ENCODE data around the gene IL15RA.
A peak's percentile ranks its signal among the peaks of the same experiment; 100 is the strongest.

Gene IL15RA

GRCh38 chr10:5988336-5988920 is 11.1 kb upstream of the IL15RA start:
- no peak overlapping the region for H3K27ac Mint-ChIP-seq
- H3K27me3 Mint-ChIP-seq: no peaks in the 10 kb centered on the region
- H3K4me1 Mint-ChIP-seq (ENCODE audit: low read depth): peaks cover 9% of the 10 kb centered on the region
- peaks cover 13% of the 10 kb centered on the region for H3K9me3 Mint-ChIP-seq (ENCODE audit: low read depth)
- peaks cover 14% of the 10 kb centered on the region for H3K36me3 Mint-ChIP-seq
- no peak overlapping the region for H3K4me3 Mint-ChIP-seq

DNA sequence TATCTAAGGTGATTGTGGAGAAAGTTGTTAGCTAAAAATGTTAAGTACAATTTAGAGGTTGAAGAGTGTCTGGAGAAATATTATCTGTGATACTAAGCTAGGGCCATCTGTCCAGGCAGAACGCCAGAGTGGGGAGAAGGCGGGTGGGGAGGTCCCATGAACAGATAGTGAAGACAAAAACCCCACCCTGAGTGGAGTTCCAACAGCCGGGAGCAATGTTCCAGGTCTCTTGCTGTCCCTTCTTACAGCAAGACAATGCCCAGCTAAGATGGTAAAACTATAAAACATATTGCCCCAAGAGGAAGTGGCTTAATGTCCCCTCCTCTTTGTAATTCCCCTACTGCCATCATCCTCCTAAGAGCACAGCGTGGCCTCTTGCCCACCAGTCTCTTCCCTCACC is 10.4 kb upstream of the IL15RA start:
- Mint-ChIP-seq H3K9me3 (ENCODE audit: low read depth) (peaks cover 13% of the 10 kb centered on the region), H3K27me3 (no peaks in the 10 kb centered on the region), H3K4me1 (ENCODE audit: low read depth) (peaks cover 9% of the 10 kb centered on the region), H3K27ac (no peak overlapping the region), H3K4me3 (no peak overlapping the region), H3K36me3 (peaks cover 14% of the 10 kb centered on the region)

- H3K36me3 Mint-ChIP-seq: no peaks in the 10 kb centered on the region
- H3K9me3 Mint-ChIP-seq (ENCODE audit: low read depth): no peaks in the 10 kb centered on the region
- peaks cover 9% of the 10 kb centered on the region for H3K4me1 Mint-ChIP-seq (ENCODE audit: low read depth)
- H3K27ac Mint-ChIP-seq: no peak overlapping the region
- H3K27me3 Mint-ChIP-seq: no peaks in the 10 kb centered on the region
- no peak overlapping the region for H3K4me3 Mint-ChIP-seq
Measured at GRCh38 chr10:5985029-5985428, 7.7 kb upstream of the IL15RA start.

- Mint-ChIP-seq H3K4me3 (no peak overlapping the region), H3K4me1 (ENCODE audit: low read depth) (peaks cover 9% of the 10 kb centered on the region), H3K36me3 (no peaks in the 10 kb centered on the region), H3K27me3 (no peaks in the 10 kb centered on the region), H3K27ac (no peak overlapping the region), H3K9me3 (ENCODE audit: low read depth) (no peaks in the 10 kb centered on the region)
Measured at GRCh38 chr10:5983774-5984173, 6.4 kb upstream of the IL15RA start.

GRCh38 chr10:5981529-5981928 is 4.2 kb upstream of the IL15RA start:
- Mint-ChIP-seq H3K27ac (no peak overlapping the region), H3K27me3 (no peaks in the 10 kb centered on the region), H3K9me3 (ENCODE audit: low read depth) (no peaks in the 10 kb centered on the region), H3K4me1 (ENCODE audit: low read depth) (peaks cover 3% of the 10 kb centered on the region), H3K4me3 (no peak overlapping the region), H3K36me3 (no peaks in the 10 kb centered on the region)

GRCh38 chr10:5978230-5978489 is 817 bp upstream of the IL15RA start:
- Mint-ChIP-seq H3K9me3 (ENCODE audit: low read depth) (no peaks in the 10 kb centered on the region), H3K4me1 (ENCODE audit: low read depth) (peaks cover 27% of the 10 kb centered on the region), H3K4me3 (peak overlapping the region; percentile 91), H3K36me3 (peaks cover 2% of the 10 kb centered on the region), H3K27ac (peak overlapping the region; percentile 93), H3K27me3 (no peaks in the 10 kb centered on the region)

GRCh38 chr10:5976512-5977470 is 552 bp downstream of the IL15RA start:
- peaks cover 2% of the 10 kb centered on the region for H3K36me3 Mint-ChIP-seq
- H3K4me3 Mint-ChIP-seq: peak overlapping the region; percentile 97
- no peaks in the 10 kb centered on the region for H3K27me3 Mint-ChIP-seq
- H3K4me1 Mint-ChIP-seq (ENCODE audit: low read depth): peaks cover 34% of the 10 kb centered on the region
- H3K27ac Mint-ChIP-seq: peak overlapping the region; percentile 97
- no peaks in the 10 kb centered on the region for H3K9me3 Mint-ChIP-seq (ENCODE audit: low read depth)

DNA sequence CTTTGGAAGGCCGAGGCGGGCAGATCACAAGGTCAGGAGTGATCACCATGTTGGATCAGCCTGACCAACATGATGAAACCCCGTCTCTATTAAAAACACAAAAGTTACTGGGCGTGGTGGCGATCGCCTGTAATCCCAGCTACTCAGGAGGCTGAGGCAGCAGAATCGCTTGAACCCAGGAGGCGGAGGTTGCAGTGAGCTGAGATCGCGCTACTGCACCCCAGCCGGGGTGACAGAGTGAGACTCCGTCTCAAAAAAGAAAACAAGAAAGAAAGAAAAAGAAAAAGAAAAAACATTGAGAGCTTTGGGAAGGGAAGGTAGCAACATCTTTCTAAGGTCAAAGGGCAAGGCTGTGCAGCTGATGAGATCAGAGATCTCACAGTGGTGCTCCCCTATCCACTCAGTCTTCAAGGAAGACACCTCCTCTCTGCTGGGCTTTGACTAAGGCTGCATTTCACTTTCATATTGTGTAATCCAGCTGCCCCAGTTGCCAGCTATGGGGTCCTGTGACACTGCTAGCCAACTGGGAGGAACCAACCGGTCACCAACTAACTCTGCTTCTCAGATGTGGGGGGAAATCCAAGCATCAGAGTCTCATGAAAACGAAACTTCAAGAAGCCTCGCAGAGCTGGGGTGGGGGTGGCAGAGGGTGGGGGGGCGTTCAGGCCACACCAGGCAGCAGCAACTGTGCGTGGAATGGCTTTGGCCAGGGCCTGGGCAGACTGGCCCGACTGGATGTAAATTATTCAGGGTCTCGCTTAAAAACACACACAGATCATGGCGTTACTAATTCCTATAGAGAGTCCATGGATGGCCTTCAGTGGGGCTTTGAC is 1.5 kb downstream of the IL15RA start:
- Mint-ChIP-seq H3K36me3 (peaks cover 2% of the 10 kb centered on the region), H3K27me3 (no peaks in the 10 kb centered on the region), H3K27ac (peak overlapping the region; percentile 97), H3K9me3 (ENCODE audit: low read depth) (no peaks in the 10 kb centered on the region), H3K4me3 (peak overlapping the region; percentile 97), H3K4me1 (ENCODE audit: low read depth) (peaks cover 44% of the 10 kb centered on the region)

DNA sequence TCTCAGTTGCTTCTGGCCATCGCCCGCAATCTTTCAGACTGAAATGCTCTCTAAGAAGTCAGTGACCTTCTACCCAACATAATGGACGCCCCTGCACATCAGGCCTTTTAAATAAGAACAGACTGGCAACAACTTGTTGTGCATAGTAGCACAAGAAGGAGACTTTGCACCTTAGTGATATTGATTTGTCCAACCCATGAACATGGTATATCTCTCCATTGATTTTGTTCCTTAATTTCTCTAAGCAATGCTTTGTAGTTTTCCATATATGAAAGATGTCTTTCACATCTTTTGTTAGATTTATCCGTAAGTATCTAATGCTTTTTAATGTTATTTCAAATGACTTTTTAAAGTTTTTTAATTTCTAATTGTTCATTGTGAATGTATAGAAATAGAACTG is 4.3 kb downstream of the IL15RA start:
- H3K27ac Mint-ChIP-seq: no peak overlapping the region
- H3K4me1 Mint-ChIP-seq (ENCODE audit: low read depth): peaks cover 48% of the 10 kb centered on the region
- no peaks in the 10 kb centered on the region for H3K27me3 Mint-ChIP-seq
- no peak overlapping the region for H3K4me3 Mint-ChIP-seq
- H3K9me3 Mint-ChIP-seq (ENCODE audit: low read depth): no peaks in the 10 kb centered on the region
- H3K36me3 Mint-ChIP-seq: peaks cover 2% of the 10 kb centered on the region

DNA sequence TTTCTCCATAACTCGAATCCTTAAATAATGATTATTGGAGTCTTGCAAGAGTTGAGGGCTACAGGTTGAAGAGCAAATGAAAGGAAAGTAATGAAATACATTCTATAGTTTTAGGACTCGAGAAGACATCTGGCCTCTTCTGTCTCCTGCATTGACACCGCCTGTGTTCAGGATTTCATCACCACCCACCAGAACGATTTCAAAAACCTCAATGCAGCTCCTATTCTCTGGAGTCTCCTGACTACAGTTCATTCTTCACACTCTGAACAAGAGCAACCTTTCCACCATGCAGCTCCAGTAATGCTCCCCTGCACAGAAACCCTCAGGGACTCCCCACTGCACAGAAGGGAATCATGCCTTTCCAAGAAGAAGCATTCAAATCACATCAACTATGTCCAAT is 5.5 kb downstream of the IL15RA start:
- Mint-ChIP-seq H3K4me3 (no peak overlapping the region), H3K27me3 (no peaks in the 10 kb centered on the region), H3K27ac (no peak overlapping the region), H3K4me1 (ENCODE audit: low read depth) (peaks cover 48% of the 10 kb centered on the region), H3K36me3 (peaks cover 4% of the 10 kb centered on the region), H3K9me3 (ENCODE audit: low read depth) (no peaks in the 10 kb centered on the region)

- Mint-ChIP-seq H3K4me1 (ENCODE audit: low read depth) (peaks cover 48% of the 10 kb centered on the region), H3K27me3 (no peaks in the 10 kb centered on the region), H3K9me3 (ENCODE audit: low read depth) (no peaks in the 10 kb centered on the region), H3K4me3 (no peak overlapping the region), H3K36me3 (peaks cover 4% of the 10 kb centered on the region), H3K27ac (no peak overlapping the region)
Measured at GRCh38 chr10:5971315-5971832, 6.0 kb downstream of the IL15RA start.

DNA sequence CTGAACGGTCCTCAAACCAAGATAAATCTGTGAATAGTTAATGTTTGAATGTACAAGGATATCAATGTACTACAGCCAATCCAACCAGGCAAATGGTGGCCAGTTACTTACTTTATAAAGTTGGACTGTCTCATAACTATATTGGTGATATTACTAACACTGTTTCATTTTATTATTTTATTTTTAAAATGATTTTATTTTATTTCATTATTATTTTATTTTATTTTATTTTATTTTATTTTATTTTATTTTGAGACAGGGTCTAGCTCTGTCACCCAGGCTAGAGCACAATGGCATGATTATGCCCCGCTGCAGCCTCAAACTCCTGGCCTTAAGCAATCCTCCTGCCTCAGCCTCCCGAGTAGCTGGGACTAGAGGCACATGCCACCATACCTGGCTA is 6.8 kb downstream of the IL15RA start:
- H3K27me3 Mint-ChIP-seq: no peaks in the 10 kb centered on the region
- peaks cover 4% of the 10 kb centered on the region for H3K36me3 Mint-ChIP-seq
- H3K4me1 Mint-ChIP-seq (ENCODE audit: low read depth): peaks cover 43% of the 10 kb centered on the region
- no peaks in the 10 kb centered on the region for H3K9me3 Mint-ChIP-seq (ENCODE audit: low read depth)
- no peak overlapping the region for H3K27ac Mint-ChIP-seq
- H3K4me3 Mint-ChIP-seq: no peak overlapping the region

DNA sequence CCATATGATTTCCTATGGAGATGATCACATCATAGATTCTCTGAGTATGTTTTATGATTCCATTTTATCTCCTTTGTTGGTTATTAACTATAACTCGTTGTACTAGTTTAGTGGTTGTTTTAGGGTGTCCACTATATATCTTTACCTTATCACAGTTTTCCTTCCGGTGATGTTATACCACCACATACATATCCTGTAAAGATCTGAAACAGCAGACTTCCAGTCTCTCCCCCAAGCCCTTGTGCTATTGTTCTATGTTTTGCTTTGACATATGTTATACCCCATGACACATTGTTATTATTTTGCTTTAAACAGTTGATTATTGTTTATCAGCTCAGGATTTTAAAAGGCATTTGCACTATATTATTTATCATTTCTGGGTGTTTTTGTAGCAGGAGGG is 7.3 kb downstream of the IL15RA start:
- Mint-ChIP-seq H3K36me3 (peaks cover 4% of the 10 kb centered on the region), H3K9me3 (ENCODE audit: low read depth) (no peaks in the 10 kb centered on the region), H3K4me3 (no peak overlapping the region), H3K4me1 (ENCODE audit: low read depth) (peaks cover 39% of the 10 kb centered on the region), H3K27me3 (no peaks in the 10 kb centered on the region), H3K27ac (no peak overlapping the region)

DNA sequence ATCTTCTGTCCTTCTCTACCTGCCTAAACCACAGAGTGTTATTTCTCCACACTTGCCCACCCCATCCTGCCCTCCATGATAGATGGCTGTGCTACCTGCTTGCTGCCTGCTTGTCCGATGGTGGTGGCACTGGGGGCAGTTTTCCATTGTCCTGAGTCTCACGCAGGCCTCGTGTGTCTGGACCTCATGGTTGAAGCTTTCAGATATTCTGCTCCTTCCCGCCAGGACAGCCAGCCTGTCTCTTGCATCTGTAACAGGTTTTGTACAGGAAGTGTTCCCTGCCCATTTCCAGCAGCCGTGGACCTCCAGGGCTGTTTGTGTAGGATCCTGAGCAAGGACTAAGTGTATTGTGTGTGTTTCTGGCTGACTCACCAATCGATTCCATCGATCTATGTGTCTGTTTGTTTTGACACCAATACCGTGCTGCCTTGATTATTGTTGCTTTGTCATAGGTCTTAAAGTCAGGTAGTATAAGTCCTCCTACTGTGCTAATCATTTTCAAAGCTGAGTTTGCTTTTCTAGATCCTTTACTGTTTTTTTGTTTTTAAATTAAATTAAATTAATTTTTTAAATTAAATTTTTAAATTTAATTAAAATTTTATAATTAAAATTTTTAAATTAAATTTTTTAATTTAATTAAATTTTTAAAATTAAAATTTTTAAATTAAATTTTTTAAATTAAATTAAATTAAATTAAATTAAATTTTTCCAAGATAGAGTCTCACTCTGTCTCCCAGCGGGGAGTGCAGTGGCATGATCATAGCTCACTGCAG is 8.5 kb downstream of the IL15RA start:
- H3K4me3 Mint-ChIP-seq: no peak overlapping the region
- no peaks in the 10 kb centered on the region for H3K9me3 Mint-ChIP-seq (ENCODE audit: low read depth)
- H3K27ac Mint-ChIP-seq: no peak overlapping the region
- peaks cover 31% of the 10 kb centered on the region for H3K4me1 Mint-ChIP-seq (ENCODE audit: low read depth)
- no peaks in the 10 kb centered on the region for H3K27me3 Mint-ChIP-seq
- H3K36me3 Mint-ChIP-seq: peaks cover 2% of the 10 kb centered on the region

Data from activated naive CD8-positive, alpha-beta T cell (primary cell).